Raji (cell line): ENCODE measurements around the gene MBD5.

Experiments used
- POLR2A ChIP-seq: IDR thresholded peaks from 2 replicates; pipeline ENCODE4 v1.6.1; 2011; ENCODE audit warnings: low read depth, low read length, control low read depth; ENCODE audit not compliant: insufficient read depth

MBD5 gene

GRCh38 chr2:148161909-148162435 is 141.1 kb downstream of the MBD5 start:
- TF ChIP-seq POLR2A, result no peak

- TF ChIP-seq POLR2A, result no peak
These were observed 142.0 kb downstream of the MBD5 start for GRCh38 chr2:148162871-148163270.

- no peak for TF ChIP-seq POLR2A
These were observed 145.1 kb downstream of the MBD5 start for GRCh38 chr2:148165975-148166374.

- no peak for TF ChIP-seq POLR2A
These were observed 146.4 kb downstream of the MBD5 start for GRCh38 chr2:148167241-148167766.

- no peak for TF ChIP-seq POLR2A
These were observed 147.0 kb downstream of the MBD5 start for GRCh38 chr2:148167855-148168254.

GRCh38 chr2:148172131-148172753 is 151.4 kb downstream of the MBD5 start:
- no peak for TF ChIP-seq POLR2A

GRCh38 chr2:148173168-148173567 is 152.3 kb downstream of the MBD5 start:
- no peak for TF ChIP-seq POLR2A

- TF ChIP-seq POLR2A, result no peak
These were observed 156.7 kb downstream of the MBD5 start for GRCh38 chr2:148177559-148177958.

- TF ChIP-seq POLR2A, result no peak
These were observed 158.8 kb downstream of the MBD5 start for GRCh38 chr2:148179724-148180123.

GRCh38 chr2:148184976-148185375 is 164.1 kb downstream of the MBD5 start:
- no peak for TF ChIP-seq POLR2A

- TF ChIP-seq POLR2A, result no peak
These were observed 174.0 kb downstream of the MBD5 start for GRCh38 chr2:148194882-148195281.

GRCh38 chr2:148201075-148202004 is 180.4 kb downstream of the MBD5 start:
- TF ChIP-seq POLR2A, result no peak

GRCh38 chr2:148202237-148202636 is 181.3 kb downstream of the MBD5 start:
- TF ChIP-seq POLR2A, result no peak

GRCh38 chr2:148207111-148207510 is 186.2 kb downstream of the MBD5 start:
- no peak for TF ChIP-seq POLR2A

- no peak for TF ChIP-seq POLR2A
These were observed 188.7 kb downstream of the MBD5 start for GRCh38 chr2:148209603-148210002.
